ENCODE data around the gene ERCC6L2. TPM values are rescaled to one million over a fixed set of nuclear protein-coding genes. Genes with fewer than 3 reads are reported as not detected.

ERCC6L2 gene
- total and polyA plus RNA-seq, 2 donors (not counting 3 experiments of a cell fraction or from before 2014, with no cell fraction given), result 4.7 to 31.8 TPM

DNA sequence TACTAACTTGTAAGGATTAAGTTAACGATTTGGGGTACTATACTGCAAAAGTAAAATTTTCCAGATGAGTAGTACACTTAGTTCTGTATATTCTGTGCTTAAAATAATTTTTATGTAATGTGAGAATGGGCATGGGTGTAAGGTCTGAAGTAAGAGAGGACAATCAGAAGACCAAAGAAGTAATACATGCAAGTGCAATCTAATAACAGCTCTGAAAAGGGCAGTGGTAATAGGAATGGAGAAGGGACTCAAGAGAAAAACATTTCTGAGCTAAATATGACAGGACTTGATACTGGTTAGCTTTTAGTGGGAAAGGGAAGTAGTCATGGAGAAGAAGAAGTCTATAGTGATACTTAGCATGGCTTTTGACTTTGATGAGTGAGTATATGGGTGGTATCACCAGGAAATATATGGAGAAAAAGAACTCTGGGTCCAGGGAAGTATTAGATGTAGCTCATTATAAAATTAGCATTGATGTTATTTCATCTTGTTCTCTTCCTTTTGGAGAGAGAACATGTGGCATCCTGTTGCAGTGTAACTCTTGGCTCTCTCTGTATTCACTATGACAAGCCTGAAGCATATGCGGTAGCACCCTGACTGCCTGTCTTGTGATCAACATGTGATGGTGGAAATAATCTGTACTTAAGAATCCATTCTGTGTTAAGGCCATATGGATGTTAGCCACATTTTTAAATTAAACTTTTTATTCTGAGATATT is 60.5 kb downstream of the ERCC6L2 start:
- TF ChIP-seq POLR2AphosphoS5 (IDR thresholded peaks at IDR 0.05; ENCODE audit: insufficient read depth, low read depth, low read length) (no peak), POLR2A (IDR thresholded peaks at IDR 0.05; ENCODE audit: low read depth, low read length) (no peak), JUN (IDR thresholded peaks at IDR 0.05; ENCODE audit: borderline replicate concordance, insufficient read depth, insufficient read length, low read depth) (no peak), GATA2 (IDR thresholded peaks at IDR 0.05; ENCODE audit: insufficient read depth, insufficient read length, low read depth, low read length) (no peak), FOS (IDR thresholded peaks at IDR 0.05; ENCODE audit: borderline replicate concordance, insufficient read depth, low read length) (no peak), EZH2 (IDR thresholded peaks at IDR 0.05; ENCODE audit: borderline replicate concordance, low read depth, low read length, severe bottlenecking) (no peak), MYC (IDR thresholded peaks at IDR 0.05; ENCODE audit: low read depth, low read length) (no peak), MAX (IDR thresholded peaks at IDR 0.05; ENCODE audit: insufficient read depth, insufficient read length) (no peak)
- TF ChIP-seq, protein P1, sequence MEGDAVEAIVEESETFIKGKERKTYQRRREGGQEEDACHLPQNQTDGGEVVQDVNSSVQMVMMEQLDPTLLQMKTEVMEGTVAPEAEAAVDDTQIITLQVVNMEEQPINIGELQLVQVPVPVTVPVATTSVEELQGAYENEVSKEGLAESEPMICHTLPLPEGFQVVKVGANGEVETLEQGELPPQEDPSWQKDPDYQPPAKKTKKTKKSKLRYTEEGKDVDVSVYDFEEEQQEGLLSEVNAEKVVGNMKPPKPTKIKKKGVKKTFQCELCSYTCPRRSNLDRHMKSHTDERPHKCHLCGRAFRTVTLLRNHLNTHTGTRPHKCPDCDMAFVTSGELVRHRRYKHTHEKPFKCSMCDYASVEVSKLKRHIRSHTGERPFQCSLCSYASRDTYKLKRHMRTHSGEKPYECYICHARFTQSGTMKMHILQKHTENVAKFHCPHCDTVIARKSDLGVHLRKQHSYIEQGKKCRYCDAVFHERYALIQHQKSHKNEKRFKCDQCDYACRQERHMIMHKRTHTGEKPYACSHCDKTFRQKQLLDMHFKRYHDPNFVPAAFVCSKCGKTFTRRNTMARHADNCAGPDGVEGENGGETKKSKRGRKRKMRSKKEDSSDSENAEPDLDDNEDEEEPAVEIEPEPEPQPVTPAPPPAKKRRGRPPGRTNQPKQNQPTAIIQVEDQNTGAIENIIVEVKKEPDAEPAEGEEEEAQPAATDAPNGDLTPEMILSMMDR (IDR thresholded peaks at IDR 0.05; ENCODE audit: extremely low read depth in 1 of 2, insufficient read depth in 1 of 2, low read depth in 1 of 2, low read length in 2 of 2), result no peak
- dilution Hi-C loops (cut with MboI; ENCODE audit: extremely low pct_ligation_motif_present, low sequenced_read_pairs) (no loop called here), intact Hi-C loops (cut with micrococcal nuclease) (loop anchor here (5.0 kb wide), 1 partner anchor 54 kb away; no protein-coding TSS in a partner anchor)
- Histone ChIP-seq H3K9me3 (replicated peaks; ENCODE audit: control insufficient read depth, insufficient read depth, low read length) (no peaks in the 10 kb centered on the region), H3K79me2 (ENCODE audit: control insufficient read depth, insufficient read depth, low read length) (no peaks in the 10 kb centered on the region), H3K4me1 (ENCODE audit: control insufficient read depth, extremely low read depth, insufficient read depth, low read length) (no peaks in the 10 kb centered on the region), H3K4me3 (replicated peaks in 1 of 3; ENCODE audit: insufficient read depth in 1 of 3, low read depth in 1 of 3, low read length in 3 of 3) (no peak overlapping the region), H4K20me1 (replicated peaks; ENCODE audit: control insufficient read depth, extremely low read depth, insufficient read depth, low read length) (no peaks in the 10 kb centered on the region), H3K9ac (replicated peaks; ENCODE audit: extremely low read depth, insufficient read depth, low read length) (no peak overlapping the region), H3K4me2 (ENCODE audit: insufficient read depth, low read length) (no peak overlapping the region), H3K9me1 (replicated peaks; ENCODE audit: control insufficient read depth, extremely low read depth, insufficient read depth, low read length) (no peaks in the 10 kb centered on the region), H3K36me3 (ENCODE audit: control insufficient read depth in 2 of 2, extremely low read depth in 1 of 2, insufficient read depth in 2 of 2, low read length in 2 of 2) (no peaks in the 10 kb centered on the region), H3K27me3 (ENCODE audit: control insufficient read depth in 2 of 2, insufficient read depth in 2 of 2, low read length in 2 of 2) (no peaks in the 10 kb centered on the region), H2AFZ (ENCODE audit: low read depth, low read length) (no peak overlapping the region), H3K27ac (ENCODE audit: insufficient read depth, low read depth, low read length) (no peak overlapping the region)
- FAIRE-seq (no peak), DNase-seq (ENCODE audit: low read depth, low spot score) (no peak)
- no TSS peak for BruUV-seq (replicated peaks)
- ChIA-PET POLR2A (no interaction called here), CTCF (interaction anchor here (0.8 to 1.0 kb wide), 2 partner anchors 9 to 10 kb away, joined by 3 read pairs; no protein-coding TSS in a partner anchor)
